ENCODE results near the gene AOPEP.
A peak's percentile ranks its signal among the peaks of the same experiment; 100 is the strongest.

AOPEP gene

GRCh38 chr9:95130484-95130883, 404.0 kb downstream of the AOPEP start:
- peak; percentile 56 for DNase-seq

- DNase-seq, result peak; percentile 82
These were observed 404.8 kb downstream of the AOPEP start for GRCh38 chr9:95131023-95131943.

- peak; percentile 23 for DNase-seq
These were observed 406.1 kb downstream of the AOPEP start for GRCh38 chr9:95132366-95133324.

- DNase-seq, result no peak
These were observed 406.8 kb downstream of the AOPEP start for GRCh38 chr9:95133325-95133705.

GRCh38 chr9:95134457-95134881, 408.0 kb downstream of the AOPEP start:
- no peak for DNase-seq

GRCh38 chr9:95135756-95136155, 409.3 kb downstream of the AOPEP start:
- DNase-seq, result no peak
